ENCODE measurements around the gene ANKRD42. TPM values are rescaled to one million over a fixed set of nuclear protein-coding genes. Genes with fewer than 3 reads are reported as not detected.

ANKRD42 gene
- total and polyA plus RNA-seq, 9 of the 15 experiments (the other 6 are each of a cell fraction or from before 2014, with no cell fraction given) = 2.8 to 9.1 (median 6.1) TPM

GRCh38 chr11:83156996-83157593, 36.4 kb upstream of the ANKRD42 start, which contains the start of gene PCF11 (continued):
- TF ChIP-seq ETS1 (conservative IDR thresholded peaks at IDR 0.05; ENCODE audit: control insufficient read depth, low read depth, low read length) (peak; percentile 64; the same call in 1 of the 2 replicates), ZBTB7A (IDR thresholded peaks at IDR 0.05; ENCODE audit: borderline replicate concordance, control insufficient read depth, low read depth, low read length) (0 out of 2 replicates have a peak, but pooled peaks have one; percentile 37), ZNF3 (CRISPR knock-in tag; IDR thresholded peaks at IDR 0.05) (no peak), CCAR2 (IDR thresholded peaks at IDR 0.05; ENCODE audit: low read depth, low read length) (no peak), TEAD2 (tag; IDR thresholded peaks at IDR 0.05) (no peak), NFYB (IDR thresholded peaks at IDR 0.05; ENCODE audit: extremely low read depth, insufficient read length) (peak; percentile 32), XRCC5 (IDR thresholded peaks at IDR 0.05; ENCODE audit: low read depth, low read length) (no peak), TBP (optimal IDR thresholded peaks at IDR 0.05; ENCODE audit: low read depth, low read length) (no peak), PRDM10 (IDR thresholded peaks at IDR 0.05; ENCODE audit: partially characterized antibody) (no peak), SRF (CRISPR knock-in tag; IDR thresholded peaks at IDR 0.05) (no peak), HDAC1 (IDR thresholded peaks at IDR 0.05) (peak; percentile 11 to 58; a peak in 3 of 4 replicates), LARP7 (IDR thresholded peaks at IDR 0.05) (no peak), BHLHE40 (IDR thresholded peaks at IDR 0.05; ENCODE audit: low read length) (no peak; the same call in 1 of the 2 replicates), SMARCC2 (IDR thresholded peaks at IDR 0.05; ENCODE audit: low read depth) (no peak), ZNF507 (tag; conservative IDR thresholded peaks at IDR 0.05) (no peak), SRSF1 (IDR thresholded peaks at IDR 0.05; ENCODE audit: low read depth, low read length) (no peak), ZKSCAN3 (CRISPR knock-in tag; IDR thresholded peaks at IDR 0.05) (no peak), ZSCAN32 (CRISPR knock-in tag; IDR thresholded peaks at IDR 0.05) (no peak), ASH1L (IDR thresholded peaks at IDR 0.05; ENCODE audit: borderline replicate concordance, low read depth, partially characterized antibody) (no peak), ZNF316 (IDR thresholded peaks at IDR 0.05) (no peak), ZBTB33 (CRISPR knock-in tag; IDR thresholded peaks at IDR 0.05) (no peak; the same call in 1 of the 2 replicates), MECOM (CRISPR knock-in tag; IDR thresholded peaks at IDR 0.05) (no peak), TCF7 (IDR thresholded peaks at IDR 0.05; ENCODE audit: borderline replicate concordance) (no peak), PHTF2 (CRISPR knock-in tag; IDR thresholded peaks at IDR 0.05) (no peak)
